Measurements from ENCODE around the gene PPP1R12B.

DNA sequence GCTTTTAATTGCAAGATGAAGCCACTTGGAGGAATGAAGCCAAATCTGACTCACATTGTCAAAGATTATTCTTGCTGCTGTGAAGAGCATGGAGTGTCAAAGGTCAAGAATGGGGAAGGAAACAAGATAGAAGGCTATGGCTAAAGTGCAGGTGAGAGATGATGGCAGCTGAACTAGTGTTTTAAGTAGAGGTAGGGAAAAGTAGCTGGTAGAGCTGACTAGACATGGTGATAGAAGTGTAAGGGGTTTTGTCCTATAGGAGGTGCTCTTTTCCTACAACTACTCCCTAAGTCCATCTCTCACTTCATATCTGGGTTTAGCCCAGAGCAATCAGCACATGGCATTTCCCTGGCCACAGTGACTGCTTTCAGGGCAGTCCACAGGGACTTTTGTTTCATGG, 18.6 kb upstream of the PPP1R12B start:
- TF ChIP-seq POLR2A (IDR thresholded peaks at IDR 0.05) (no peak), CTCF (IDR thresholded peaks at IDR 0.05) (no peak), POLR2AphosphoS5 (IDR thresholded peaks at IDR 0.05; ENCODE audit: insufficient read depth in 1 of 2, low read depth in 1 of 2) (no peak)
